K562 (cell line): Measurements from ENCODE around the gene RNF103. TPM values are rescaled to one million over a fixed set of nuclear protein-coding genes. Genes with fewer than 3 reads are reported as not detected.

Experiments
- ATAC-seq: fragments of 200-7000 bp; cut with Tn5 transposase; 3 replicates; pipeline ENCODE4 v1.9.1; 2020; ENCODE audit warnings: moderate library complexity
- BruUV-seq: library from RNA; stranded (reverse); fragments of 400-500 nt; replicated peaks from 2 replicates; lab custom pipeline; 2021; lab: Mats Ljungman, UMichigan
- CTCF ChIA-PET: fragments of 300-600 bp; formaldehyde crosslinking; extraction: SDS; loops from one replicate; lab custom pipeline; 2021; ENCODE audit warnings: low intra/inter-chr PET ratio; lab: Yijun Ruan, JAX
- POLR2A ChIA-PET: fragments of 300-600, 350-650 bp; sonication (Branson Sonifier 250); formaldehyde crosslinking; extraction: SDS; loops from one replicate; lab custom pipeline; 2021; ENCODE audit warnings: antibody characterized with exemption, inconsistent platforms; lab: Yijun Ruan, JAX
- DNase-seq, 4 experiments: peaks; one replicate each; pipeline versions ENCODE4 v3.0.0 to v3.0.0-alpha.2; 2011 to 2018; ENCODE audit warnings: low spot score in 3 of 4, mixed read lengths in 3 of 4; ENCODE audit errors: extremely low read depth in 1 of 4
- FAIRE-seq: peaks from 2 replicates; lab custom pipeline; 2011; peaks lifted over from hg19 to GRCh38; lab: Jason Lieb, UNC
- H2AFZ ChIP-seq: 2 replicates; pipeline ENCODE4 v1.6.0; 2011; ENCODE audit warnings: low read depth, low read length, control low read depth, inconsistent platforms
- H3K27ac ChIP-seq: fragments of 200-600 bp; 3 replicates; pipeline ENCODE4 v1.8.0; 2011; ENCODE audit warnings: low read depth, mild to moderate bottlenecking, control low read depth, inconsistent platforms, low read length, moderate library complexity, mixed read lengths; ENCODE audit errors: extremely low read depth
- H3K27me3 ChIP-seq, 2 experiments: fragments of 300-600 bp in 1 of 2; 2 replicates in 1 of 2; 3 replicates in 1 of 2; pipeline versions ENCODE4 v1.6.0 to v1.8.0; 2011; ENCODE audit warnings: inconsistent platforms in 2 of 2, low read length in 2 of 2, mild to moderate bottlenecking in 1 of 2, mixed read lengths in 1 of 2, moderate library complexity in 1 of 2; ENCODE audit not compliant: control insufficient read depth in 2 of 2, insufficient read depth in 2 of 2
- H3K36me3 ChIP-seq: fragments of 300-600 bp; 3 replicates; pipeline ENCODE4 v1.8.0; 2011; ENCODE audit warnings: mild to moderate bottlenecking, low read length, inconsistent platforms; ENCODE audit not compliant: control insufficient read depth, insufficient read depth
- H3K4me1 ChIP-seq, 2 experiments: fragments of 200-600 bp in 1 of 2; replicated peaks in 1 of 2; 2 replicates in 1 of 2; 3 replicates in 1 of 2; pipeline versions ENCODE4 v1.5.1 to v1.8.0; 2011; ENCODE audit warnings: inconsistent platforms in 2 of 2, low read length in 2 of 2, mild to moderate bottlenecking in 1 of 2, mixed read lengths in 1 of 2, moderate library complexity in 1 of 2; ENCODE audit not compliant: control insufficient read depth in 2 of 2, insufficient read depth in 2 of 2
- H3K4me2 ChIP-seq: 2 replicates; pipeline ENCODE4 v1.6.1; 2011; ENCODE audit warnings: low read length, control low read depth, inconsistent platforms, mixed read lengths; ENCODE audit not compliant: insufficient read depth
- H3K4me3 ChIP-seq: fragments of 200-600 bp; sonication (generic), shearing (Covaris generic); 2 replicates; pipeline ENCODE4 v1.5.1; 2016; ENCODE audit warnings: control low read depth, inconsistent platforms
- H3K79me2 ChIP-seq: fragments of 200-600 bp; 3 replicates; pipeline ENCODE4 v1.8.0; 2011; ENCODE audit warnings: low read length, inconsistent platforms; ENCODE audit not compliant: control insufficient read depth, insufficient read depth
- H3K9ac ChIP-seq, 2 experiments: 2 replicates each; pipeline versions ENCODE4 v1.6.0 to v1.6.1; 2011; ENCODE audit warnings: low read depth in 2 of 2, low read length in 2 of 2, control low read depth in 1 of 2, inconsistent platforms in 1 of 2, mild to moderate bottlenecking in 1 of 2, mixed read lengths in 1 of 2; ENCODE audit not compliant: insufficient read depth in 1 of 2
- H3K9me1 ChIP-seq: one replicate; pipeline ENCODE4 v1.6.0; 2011; ENCODE audit warnings: inconsistent platforms, mild to moderate bottlenecking, low read length, moderate library complexity; ENCODE audit not compliant: control insufficient read depth, insufficient read depth
- H3K9me3 ChIP-seq: replicated peaks from 2 replicates; pipeline ENCODE4 v1.5.1; 2011; ENCODE audit warnings: low read depth, low read length, inconsistent platforms; ENCODE audit not compliant: control insufficient read depth, insufficient read depth
- H4K20me1 ChIP-seq: replicated peaks from 2 replicates; pipeline ENCODE4 v1.6.1; 2011; ENCODE audit warnings: low read length, inconsistent platforms, mixed read lengths; ENCODE audit not compliant: control insufficient read depth, insufficient read depth
- CEBPG ChIP-seq, 3 experiments: fragments of 200-800 bp in 1 of 3; sonication (Bioruptor generic) in 1 of 3; sonication (generic) in 1 of 3; formaldehyde crosslinking in 1 of 3; IDR thresholded peaks in 2 of 3; conservative IDR thresholded peaks in 1 of 3; 2 replicates each; pipeline versions ENCODE4 v1.6.1 to v1.8.0; 2016 to 2022; ENCODE audit warnings: missing compliant biosample characterization in 2 of 3, missing genetic modification characterization in 2 of 3, mild to moderate bottlenecking in 1 of 3, missing genetic modification reagents in 1 of 3
- ELF2 ChIP-seq: fragments of 250-450 bp; sonication (Bioruptor Pico); IDR thresholded peaks from 2 replicates; pipeline ENCODE4 v1.5.0; 2021; ENCODE audit warnings: mild to moderate bottlenecking
- FOXP1 ChIP-seq: sonication (generic); formaldehyde crosslinking; IDR thresholded peaks from 2 replicates; pipeline ENCODE4 v1.8.0; 2022; ENCODE audit warnings: mild to moderate bottlenecking, missing genetic modification reagents
- KLF13 ChIP-seq: fragments of 450-650 bp; IDR thresholded peaks from 2 replicates; pipeline ENCODE4 v1.6.1; 2016; ENCODE audit warnings: missing genetic modification characterization, low read depth, mild to moderate bottlenecking, missing compliant biosample characterization, moderate library complexity, borderline replicate concordance
- LARP7 ChIP-seq: fragments of 450-650 bp; IDR thresholded peaks from 2 replicates; pipeline ENCODE4 v1.6.1; 2016
- MAFG ChIP-seq: fragments of 450-650 bp; conservative IDR thresholded peaks from 2 replicates; pipeline ENCODE4 v1.6.1; 2016; ENCODE audit warnings: missing genetic modification characterization, missing compliant biosample characterization
- MEIS2 ChIP-seq: fragments of 450-650 bp; IDR thresholded peaks from 2 replicates; pipeline ENCODE4 v1.6.1; 2014; ENCODE audit warnings: mild to moderate bottlenecking; ENCODE audit not compliant: partially characterized antibody
- NFE2 ChIP-seq: IDR thresholded peaks from 2 replicates; pipeline ENCODE4 v1.6.1; 2014; ENCODE audit warnings: antibody characterized with exemption, low read depth
- POLR2AphosphoS2 ChIP-seq: IDR thresholded peaks from 2 replicates; pipeline ENCODE4 v1.6.1; 2012; ENCODE audit warnings: low read length, improper control_type of control experiment
- ZNF707 ChIP-seq: fragments of 250-450 bp; sonication (Bioruptor Pico); conservative IDR thresholded peaks from 2 replicates; pipeline ENCODE4 v1.8.0; 2022; ENCODE audit warnings: inconsistent platforms, mild to moderate bottlenecking, moderate library complexity
- ZNF79 ChIP-seq: fragments of 250-450 bp; sonication (Bioruptor Pico); IDR thresholded peaks from 2 replicates; pipeline ENCODE4 v1.4.0; 2020; ENCODE audit warnings: low read depth, mild to moderate bottlenecking, moderate library complexity
- WGBS: fragments of 100-300 bp; shearing (Covaris generic); methylation state at CpG from one replicate; pipeline ENCODE4 v1.1.6; 2016; ENCODE audit warnings: low coverage, mixed read lengths; ENCODE audit not compliant: insufficient coverage; ENCODE audit errors: missing lambda C conversion rate; 5-methylcytosine and 5-hydroxymethylcytosine counted together
- in situ Hi-C: fragments of 300-500 bp; cut with MboI; formaldehyde crosslinking; loops from 4 replicates; pipeline ENCODE4 v1.15.0; 2018; ENCODE audit warnings: inconsistent platforms, mixed read lengths
- intact Hi-C: fragments of 100-400 bp; cut with micrococcal nuclease; formaldehyde crosslinking; loops from 2 replicates; pipeline ENCODE4 v1.14.2; 2022
- polyA plus RNA-seq, 8 experiments: library from polyadenylated mRNA; depleted of rRNA in 4 of 8; stranded (reverse) in 5 of 8; unstranded in 3 of 8; fragments of >200 nt; fragmentation: Nextera tagmentation in 2 of 8; fragmentation: Illumina TruSeq in 1 of 8; extraction: Ambion mirVana in 2 of 8; extraction: Trizol in 1 of 8; gene quantifications; 2 replicates each; pipeline versions ENCODE4 v1.2.1 to v1.2.3, GENCODE V29; 2011 to 2014; ENCODE audit warnings: inconsistent platforms in 1 of 8, missing spikeins in 1 of 8
- total RNA-seq, 7 experiments: library from RNA; depleted of rRNA in 6 of 7; stranded (reverse); fragments of >200 nt in 6 of 7; fragmentation: Illumina TruSeq in 2 of 7; extraction: Trizol in 2 of 7; gene quantifications; 2 replicates each; pipeline versions ENCODE4 v1.2.1 to v1.2.3, GENCODE V29; 2011 to 2021; ENCODE audit warnings: low replicate concordance in 1 of 7
- TF ChIP-seq, protein P1 (sequence below): sonication (generic); formaldehyde crosslinking; IDR thresholded peaks from 2 replicates; pipeline ENCODE4 v1.8.0; 2022; ENCODE audit warnings: missing genetic modification reagents, mild to moderate bottlenecking, moderate library complexity, borderline replicate concordance
- TF ChIP-seq, protein P2 (sequence below): fragments of 450-650 bp; IDR thresholded peaks from 2 replicates; pipeline ENCODE4 v1.6.1; 2018; ENCODE audit not compliant: partially characterized antibody

RNF103 gene
- total and polyA plus RNA-seq, 9 of the 15 experiments (the other 6 are each of a cell fraction or from before 2014, with no cell fraction given): 1.2 to 6.8 (median 4.6) TPM

- H3K4me2 ChIP-seq: no peak overlapping the region
- H3K4me3 ChIP-seq: no peak overlapping the region
- no peak overlapping the region for H3K27ac ChIP-seq
- no peaks in the 10 kb centered on the region for H3K9me3 ChIP-seq
- WGBS: 59% methylated on average over 4 of the region's 4 CpGs
- POLR2A ChIA-PET: interaction anchor here (1.0 to 1.6 kb wide), 3 partner anchors 8 to 19 kb away, joined by 5 to 8 read pairs (median 6); no protein-coding TSS in a partner anchor
- FAIRE-seq: no peak
- no peaks in the 10 kb centered on the region; the same call in 1 of the 2 replicates for H4K20me1 ChIP-seq
- BruUV-seq: no TSS peak
- no peak overlapping the region for H3K9ac ChIP-seq
- ATAC-seq: no peak; the same call in 2 of the 3 replicates
- peaks cover 15% of the 10 kb centered on the region; the same call in 2 of the 3 replicates for H3K36me3 ChIP-seq
- intact Hi-C loops: no loop called here
- H3K79me2 ChIP-seq: no peaks in the 10 kb centered on the region
- no peaks in the 10 kb centered on the region for H3K9me1 ChIP-seq
- H2AFZ ChIP-seq: no peak overlapping the region
- no peaks in the 10 kb centered on the region for H3K27me3 ChIP-seq
- TF ChIP-seq, protein P1, sequence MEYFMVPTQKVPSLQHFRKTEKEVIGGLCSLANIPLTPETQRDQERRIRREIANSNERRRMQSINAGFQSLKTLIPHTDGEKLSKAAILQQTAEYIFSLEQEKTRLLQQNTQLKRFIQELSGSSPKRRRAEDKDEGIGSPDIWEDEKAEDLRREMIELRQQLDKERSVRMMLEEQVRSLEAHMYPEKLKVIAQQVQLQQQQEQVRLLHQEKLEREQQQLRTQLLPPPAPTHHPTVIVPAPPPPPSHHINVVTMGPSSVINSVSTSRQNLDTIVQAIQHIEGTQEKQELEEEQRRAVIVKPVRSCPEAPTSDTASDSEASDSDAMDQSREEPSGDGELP (CRISPR knock-in tag): no peak
- TF ChIP-seq NFE2 (0 out of 2 replicates have a peak, but pooled peaks have one; percentile 29), LARP7 (no peak), FOXP1 (CRISPR knock-in tag) (no peak), ELF2 (no peak), POLR2AphosphoS2 (no peak), KLF13 (tag) (no peak), ZNF707 (CRISPR knock-in tag) (no peak), MEIS2 (peak; percentile 39), CEBPG (CRISPR knock-in tag; IDR thresholded peaks at IDR 0.05) (no peak), CEBPG (tag; conservative IDR thresholded peaks at IDR 0.05 in 1 of 2, IDR thresholded peaks at IDR 0.05 in 1 of 2) (0 out of 4 replicates have a peak, but pooled peaks of 1 of the 2 experiments have one; percentile 27), ZNF79 (no peak), MAFG (tag) (peak; percentile 36)
- TF ChIP-seq, protein P2, sequence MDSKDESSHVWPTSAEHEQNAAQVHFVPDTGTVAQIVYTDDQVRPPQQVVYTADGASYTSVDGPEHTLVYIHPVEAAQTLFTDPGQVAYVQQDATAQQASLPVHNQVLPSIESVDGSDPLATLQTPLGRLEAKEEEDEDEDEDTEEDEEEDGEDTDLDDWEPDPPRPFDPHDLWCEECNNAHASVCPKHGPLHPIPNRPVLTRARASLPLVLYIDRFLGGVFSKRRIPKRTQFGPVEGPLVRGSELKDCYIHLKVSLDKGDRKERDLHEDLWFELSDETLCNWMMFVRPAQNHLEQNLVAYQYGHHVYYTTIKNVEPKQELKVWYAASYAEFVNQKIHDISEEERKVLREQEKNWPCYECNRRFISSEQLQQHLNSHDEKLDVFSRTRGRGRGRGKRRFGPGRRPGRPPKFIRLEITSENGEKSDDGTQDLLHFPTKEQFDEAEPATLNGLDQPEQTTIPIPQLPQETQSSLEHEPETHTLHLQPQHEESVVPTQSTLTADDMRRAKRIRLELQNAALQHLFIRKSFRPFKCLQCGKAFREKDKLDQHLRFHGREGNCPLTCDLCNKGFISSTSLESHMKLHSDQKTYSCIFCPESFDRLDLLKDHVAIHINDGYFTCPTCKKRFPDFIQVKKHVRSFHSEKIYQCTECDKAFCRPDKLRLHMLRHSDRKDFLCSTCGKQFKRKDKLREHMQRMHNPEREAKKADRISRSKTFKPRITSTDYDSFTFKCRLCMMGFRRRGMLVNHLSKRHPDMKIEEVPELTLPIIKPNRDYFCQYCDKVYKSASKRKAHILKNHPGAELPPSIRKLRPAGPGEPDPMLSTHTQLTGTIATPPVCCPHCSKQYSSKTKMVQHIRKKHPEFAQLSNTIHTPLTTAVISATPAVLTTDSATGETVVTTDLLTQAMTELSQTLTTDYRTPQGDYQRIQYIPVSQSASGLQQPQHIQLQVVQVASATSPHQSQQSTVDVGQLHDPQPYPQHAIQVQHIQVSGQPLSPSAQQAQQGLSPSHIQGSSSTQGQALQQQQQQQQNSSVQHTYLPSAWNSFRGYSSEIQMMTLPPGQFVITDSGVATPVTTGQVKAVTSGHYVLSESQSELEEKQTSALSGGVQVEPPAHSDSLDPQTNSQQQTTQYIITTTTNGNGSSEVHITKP: peak; percentile 79
- in situ Hi-C loops: no loop called here
- H3K4me1 ChIP-seq: no peaks in the 10 kb centered on the region
- CTCF ChIA-PET: no interaction called here
- peak in 1 of 4 experiments; percentile 8 for DNase-seq
Measured at GRCh38 chr2:86603905-86604304, 19.8 kb downstream of the RNF103 start.
